T-cell (primary cell): ENCODE measurements around the gene KRTDAP. TPM values are rescaled to one million over a fixed set of nuclear protein-coding genes. Genes with fewer than 3 reads are reported as not detected.

ENCODE experiments used
- ATAC-seq, 4 experiments: fragments of 200-7000 bp in 3 of 4; fragments of 150-1000 bp in 1 of 4; cut with Tn5 transposase; replicated peaks in 1 of 4; 1 replicate in 3 of 4; 2 replicates in 1 of 4; pipeline ENCODE4 v1.10.0; 2021; ENCODE audit warnings: moderate library complexity in 3 of 4, mild to moderate bottlenecking in 2 of 4, moderate number of reproducible peaks in 1 of 4
- CTCF ChIA-PET, 2 donors: fragments of 300-600 bp; sonication (Branson Sonifier 250); formaldehyde crosslinking; loops; one replicate each; lab custom pipeline; 2022; ENCODE audit warnings: antibody characterized with exemption in 2 of 2; lab: Charles Lee
- POLR2A ChIA-PET, 2 donors: fragments of 300-600 bp; sonication (Branson Sonifier 250); formaldehyde crosslinking; loops; one replicate each; lab custom pipeline; 2022; ENCODE audit warnings: antibody characterized with exemption in 2 of 2; lab: Charles Lee
- DNase-seq, 35 experiments: peaks; one replicate each; pipeline versions ENCODE4 v3.0.0 to v3.0.0-alpha.2; 2013 to 2023
- H3K27ac ChIP-seq: one replicate; pipeline ENCODE4 v1.5.1; 2013; ENCODE audit warnings: low read length
- H3K27me3 ChIP-seq, 2 experiments: replicated peaks in 1 of 2; 1 replicate in 1 of 2; 2 replicates in 1 of 2; pipeline versions ENCODE4 v1.6.1 to v1.7.0; 2013; ENCODE audit warnings: low read length in 1 of 2, mixed read lengths in 1 of 2; ENCODE audit not compliant: control insufficient read depth in 2 of 2, insufficient read depth in 2 of 2; ENCODE audit errors: extremely low read depth in 1 of 2
- H3K36me3 ChIP-seq, 2 donors: 1 replicate in 1 of 2; 2 replicates in 1 of 2; pipeline versions ENCODE4 v1.6.1 to v1.7.0; 2013; ENCODE audit warnings: low read length in 1 of 2; ENCODE audit not compliant: control insufficient read depth in 2 of 2, insufficient read depth in 1 of 2; ENCODE audit errors: extremely low read depth in 1 of 2
- H3K4me1 ChIP-seq, 2 experiments: 1 replicate in 1 of 2; 2 replicates in 1 of 2; pipeline versions ENCODE4 v1.6.1 to v1.7.0; 2013; ENCODE audit warnings: low read length in 2 of 2, mixed read lengths in 1 of 2; ENCODE audit not compliant: insufficient read depth in 2 of 2, control insufficient read depth in 1 of 2; ENCODE audit errors: extremely low read depth in 1 of 2
- H3K4me3 ChIP-seq, 2 donors: 1 replicate in 1 of 2; 2 replicates in 1 of 2; pipeline versions ENCODE4 v1.5.1 to v1.7.0; 2013; ENCODE audit warnings: mild to moderate bottlenecking in 2 of 2, low read length in 1 of 2, moderate library complexity in 1 of 2; ENCODE audit not compliant: control insufficient read depth in 1 of 2; ENCODE audit errors: extremely low read depth in 1 of 2
- H3K9me3 ChIP-seq: 2 replicates; pipeline ENCODE4 v1.7.0; 2013
- H3K27ac Mint-ChIP-seq, 2 donors: one replicate each; pipeline ENCODE4 v1.8.0; 2020 to 2021; ENCODE audit warnings: mild to moderate bottlenecking in 2 of 2, mixed read lengths in 2 of 2
- H3K27me3 Mint-ChIP-seq, 2 donors: one replicate each; pipeline ENCODE4 v1.8.0; 2021 to 2022; ENCODE audit warnings: mixed read lengths in 2 of 2
- H3K36me3 Mint-ChIP-seq: one replicate; pipeline ENCODE4 v1.8.0; 2021; ENCODE audit warnings: mixed read lengths
- H3K4me1 Mint-ChIP-seq, 3 donors: one replicate each; pipeline ENCODE4 v1.8.0; 2020 to 2022; ENCODE audit warnings: mixed read lengths in 3 of 3, mild to moderate bottlenecking in 1 of 3
- H3K4me3 Mint-ChIP-seq, 3 donors: one replicate each; pipeline ENCODE4 v1.8.0; 2020 to 2022; ENCODE audit warnings: mild to moderate bottlenecking in 3 of 3, mixed read lengths in 3 of 3, moderate library complexity in 3 of 3
- H3K9me3 Mint-ChIP-seq, 3 donors: one replicate each; pipeline ENCODE4 v1.8.0; 2020 to 2022; ENCODE audit warnings: mixed read lengths in 3 of 3
- WGBS: methylation state at CpG from one replicate; pipeline ENCODE4 v1.1.5; 2013; ENCODE audit warnings: missing lambda C conversion rate; ENCODE audit not compliant: insufficient coverage; 5-methylcytosine and 5-hydroxymethylcytosine counted together
- total RNA-seq, 35 experiments: library from RNA in 6 of 35; stranded (reverse) in 6 of 35; fragments of 120-200 nt in 1 of 35; gene quantifications; one replicate each; pipeline versions ENCODE4 v1.2.1 to v1.2.4 and lab custom pipeline; 2013 to 2026

Gene KRTDAP
- total RNA-seq, 5 donors from 2014 or later (not counting 1 experiment from before 2014, with no cell fraction given) = not detected

GRCh38 chr19:35438096-35438495, 52.2 kb downstream of the KRTDAP start:
- WGBS = 94% methylated on average over 2 of the region's 5 CpGs
- ChIA-PET POLR2A (no interaction called here), CTCF (interaction anchor here in 1 of 2 donors (0.6 to 0.7 kb wide), 2 partner anchors 10 to 94 kb away, joined by 3 to 4 read pairs; no protein-coding TSS in a partner anchor)
- no peak overlapping the region for H3K4me3 ChIP-seq
- ATAC-seq (no peak), DNase-seq (no peak)
- Mint-ChIP-seq H3K4me1 (peaks cover 12 to 17% (median 14%) of the 10 kb centered on the region in 3 donors), H3K27me3 (peaks cover 11 to 23% of the 10 kb centered on the region in 2 donors), H3K9me3 (no peaks in the 10 kb centered on the region), H3K36me3 (no peaks in the 10 kb centered on the region), H3K27ac (no peak overlapping the region), H3K4me3 (no peak overlapping the region)
- H3K4me1 ChIP-seq = peaks cover 0 to 13% of the 10 kb centered on the region in 2 experiments
- no peaks in the 10 kb centered on the region for H3K36me3 ChIP-seq
- peaks cover 2 to 18% of the 10 kb centered on the region in 2 experiments for H3K27me3 ChIP-seq
- H3K27ac ChIP-seq = no peak overlapping the region
- no peaks in the 10 kb centered on the region for H3K9me3 ChIP-seq

GRCh38 chr19:35437406-35437951, 52.8 kb downstream of the KRTDAP start:
- H3K4me3 ChIP-seq = no peak overlapping the region
- no peak overlapping the region for H3K27ac ChIP-seq
- no peaks in the 10 kb centered on the region for H3K9me3 ChIP-seq
- WGBS = 96% methylated on average over 9 of the region's 15 CpGs
- DNase-seq = no peak
- no peak for ATAC-seq
- H3K4me1 ChIP-seq = peaks cover 0 to 13% of the 10 kb centered on the region in 2 experiments
- Mint-ChIP-seq H3K27me3 (peaks cover 16 to 26% of the 10 kb centered on the region in 2 donors), H3K4me1 (peaks cover 12 to 17% (median 14%) of the 10 kb centered on the region in 3 donors), H3K27ac (no peak overlapping the region), H3K4me3 (no peak overlapping the region), H3K36me3 (no peaks in the 10 kb centered on the region), H3K9me3 (no peaks in the 10 kb centered on the region)
- POLR2A ChIA-PET = no interaction called here
- no peaks in the 10 kb centered on the region for H3K36me3 ChIP-seq
- peaks cover 2 to 18% of the 10 kb centered on the region in 2 experiments for H3K27me3 ChIP-seq
- CTCF ChIA-PET = interaction anchor here in 1 of 2 donors (0.6 to 0.7 kb wide), 2 partner anchors 9 to 93 kb away, joined by 3 to 4 read pairs; no protein-coding TSS in a partner anchor

Other genes starting within 250 kb of the KRTDAP start
- 10 to 100 TPM; 36.8 to 64.9 (median 57.4) TPM for gene LSR, start 241.5 kb downstream of the KRTDAP start, total RNA-seq
- 100 to 1,000 TPM; 207 to 255 (median 249) TPM for gene USF2, start 221.5 kb downstream of the KRTDAP start, total RNA-seq
- 1 to 10 TPM in 4 of 5 donors, under 1 TPM in 1; 0.65 to 1.9 (median 1.1) TPM for gene HAMP, start 207.9 kb downstream of the KRTDAP start, total RNA-seq
- under 1 TPM in 2 of 5 donors, not detected in 3; 0.16 to 0.19 TPM for gene MAG, start 198.3 kb downstream of the KRTDAP start, total RNA-seq
- 10 to 100 TPM in 1 of 5 donors, 1 to 10 TPM in 4; 6.6 to 25.7 (median 8.7) TPM for gene CD22, start 161.3 kb downstream of the KRTDAP start, total RNA-seq
- gene FFAR1, start 142.6 kb downstream of the KRTDAP start, total RNA-seq = under 1 TPM in 2 of 5 donors, not detected in 3; 0.21 to 0.35 TPM
- under 1 TPM in 1 of 5 donors, not detected in 4; 0.47 TPM for gene FFAR3, start 132.0 kb downstream of the KRTDAP start, total RNA-seq
- not detected for gene GPR42, start 119.4 kb downstream of the KRTDAP start, total RNA-seq
- gene FFAR2, start 42.2 kb downstream of the KRTDAP start, total RNA-seq = not detected
- gene DMKN, start 23.2 kb upstream of the KRTDAP start, total RNA-seq = 1 to 10 TPM in 4 of 5 donors, not detected in 1; 1.8 to 2.3 (median 2.1) TPM
- under 1 TPM in 1 of 5 donors, not detected in 4; 0.23 TPM for gene SBSN, start 37.8 kb upstream of the KRTDAP start, total RNA-seq
- gene GAPDHS, start 43.0 kb upstream of the KRTDAP start, total RNA-seq = not detected
- 10 to 100 TPM; 27.5 to 46.6 (median 44.2) TPM for gene TMEM147, start 55.2 kb upstream of the KRTDAP start, total RNA-seq
- gene ATP4A, start 73.2 kb upstream of the KRTDAP start, total RNA-seq = not detected
- not detected for gene PMIS2, start 95.7 kb upstream of the KRTDAP start, total RNA-seq
- gene HAUS5, start 122.3 kb upstream of the KRTDAP start, total RNA-seq = 10 to 100 TPM; 25.5 to 34.1 (median 29.3) TPM
- gene RBM42, start 138.6 kb upstream of the KRTDAP start, total RNA-seq = 10 to 100 TPM; 37.6 to 74.0 (median 68.4) TPM
- 1 to 10 TPM in 2 of 5 donors, under 1 TPM in 2, not detected in 1; 0.67 to 2.1 (median 1.1) TPM for gene ETV2, start 151.3 kb upstream of the KRTDAP start, total RNA-seq
- 100 to 1,000 TPM; 199 to 248 (median 225) TPM for gene COX6B1, start 157.9 kb upstream of the KRTDAP start, total RNA-seq
- gene UPK1A, start 176.1 kb upstream of the KRTDAP start, total RNA-seq = under 1 TPM in 4 of 5 donors, not detected in 1; 0.20 to 0.56 (median 0.38) TPM
- 1 to 10 TPM; 1.2 to 4.1 (median 2.0) TPM for gene ZBTB32, start 214.1 kb upstream of the KRTDAP start, total RNA-seq
- 100 to 1,000 TPM in 1 of 5 donors, 10 to 100 TPM in 4; 76.4 to 107 (median 92.5) TPM for gene KMT2B, start 227.5 kb upstream of the KRTDAP start, total RNA-seq